Measurements from ENCODE around the gene CBX4.

CBX4 gene

GRCh38 chr17:79811011-79811867 lies 28.0 kb downstream of the CBX4 start:
- peak; percentile 54 for DNase-seq

- DNase-seq: peak; percentile 76
Measured at GRCh38 chr17:79810130-79811010, 28.9 kb downstream of the CBX4 start.

GRCh38 chr17:79809530-79810129 lies 29.6 kb downstream of the CBX4 start:
- DNase-seq: no peak

GRCh38 chr17:79808763-79809529 lies 30.3 kb downstream of the CBX4 start:
- DNase-seq: no peak

GRCh38 chr17:79806863-79807720 lies 32.1 kb downstream of the CBX4 start:
- no peak for DNase-seq

- no peak for DNase-seq
Measured at GRCh38 chr17:79806446-79806760, 32.8 kb downstream of the CBX4 start.

- no peak for DNase-seq
Measured at GRCh38 chr17:79804856-79805696, 34.2 kb downstream of the CBX4 start.

GRCh38 chr17:79803997-79804855 lies 35.0 kb downstream of the CBX4 start:
- DNase-seq: peak; percentile 82

- peak; percentile 37 for DNase-seq
Measured at GRCh38 chr17:79803421-79803996, 35.7 kb downstream of the CBX4 start.

- no peak for DNase-seq
Measured at GRCh38 chr17:79802736-79803420, 36.4 kb downstream of the CBX4 start.

GRCh38 chr17:79802039-79802735 lies 37.1 kb downstream of the CBX4 start:
- DNase-seq: no peak

GRCh38 chr17:79801156-79802038 lies 37.8 kb downstream of the CBX4 start:
- DNase-seq: no peak

GRCh38 chr17:79800325-79801155 lies 38.7 kb downstream of the CBX4 start:
- DNase-seq: peak; percentile 49

- DNase-seq: no peak
Measured at GRCh38 chr17:79799538-79800324, 39.5 kb downstream of the CBX4 start.

- no peak for DNase-seq
Measured at GRCh38 chr17:79799174-79799537, 40.1 kb downstream of the CBX4 start.

Measured in suppressor macrophage treated with lipopolysaccharide for 4 hours (primary cell).